Ovary (tissue), 9 donors: ENCODE results near the gene DAP. TPM values are rescaled to one million over a fixed set of nuclear protein-coding genes. Genes with fewer than 3 reads are reported as not detected.

Experiments
- DNase-seq, 5 donors: peaks; one replicate each; pipeline ENCODE4 v3.0.0-alpha.2; 2019 to 2020
- H3K27ac ChIP-seq, 2 donors: fragments of 200-600 bp; one replicate each; pipeline versions ENCODE4 v1.5.1 to v1.8.0; 2019 to 2022
- H3K27me3 ChIP-seq: fragments of 200-600 bp; one replicate; pipeline ENCODE4 v1.8.0; 2022
- H3K36me3 ChIP-seq: fragments of 200-600 bp; sonication (generic); one replicate; pipeline ENCODE4 v1.5.1; 2019
- H3K4me1 ChIP-seq: one replicate; pipeline ENCODE4 v1.8.1; 2013; ENCODE audit warnings: mild to moderate bottlenecking, moderate library complexity; ENCODE audit not compliant: insufficient read depth
- H3K4me3 ChIP-seq: fragments of 200-600 bp; sonication (generic); one replicate; pipeline ENCODE4 v1.5.1; 2017
- H3K9me3 ChIP-seq, 2 donors: fragments of 200-600 bp in 1 of 2; sonication (generic) in 1 of 2; one replicate each; pipeline versions ENCODE4 v1.5.1 to v1.8.1; 2013 to 2019; ENCODE audit warnings: mild to moderate bottlenecking in 1 of 2, moderate library complexity in 1 of 2
- EP300 ChIP-seq: sonication (generic); formaldehyde crosslinking; IDR thresholded peaks from one replicate; pipeline ENCODE4 v1.6.1; 2017; ENCODE audit warnings: antibody characterized with exemption
- POLR2A ChIP-seq: fragments of 450-650 bp; IDR thresholded peaks from one replicate; pipeline ENCODE4 v1.6.1; 2017; ENCODE audit warnings: antibody characterized with exemption, mild to moderate bottlenecking, moderate library complexity
- WGBS, 3 donors: extraction: QIAGEN DNeasy Blood & Tissue Kit in 1 of 3; methylation state at CpG; one replicate each; pipeline versions ENCODE4 v1.1.5 to v1.1.7; 2013 to 2017; 5-methylcytosine and 5-hydroxymethylcytosine counted together
- intact Hi-C, 4 donors: fragments of 100-400 bp; cut with DNase I; formaldehyde crosslinking; loops; one replicate each; pipeline versions ENCODE4 v1.11.0 to v1.15.1; 2022 to 2023
- polyA plus RNA-seq, 2 donors: library from polyadenylated mRNA; stranded (reverse); fragments of 200-250 nt in 1 of 2; fragments of 350-450 nt in 1 of 2; fragmentation: Illumina TruSeq in 1 of 2; extraction: RNeasy Lipid Tissue Mini Kit (QIAGEN cat#74804) in 1 of 2; gene quantifications; one replicate each; pipeline ENCODE4 v1.2.3, GENCODE V29; 2013 to 2014
- total RNA-seq, 7 donors: library from RNA; depleted of rRNA in 2 of 7; stranded (reverse); fragments of >200 nt in 2 of 7; fragmentation: NEBNext Ultra II Directional in 3 of 7; extraction: Animal tissue kit (Norgen Biotek cat#: 25700) in 3 of 7; gene quantifications; one replicate each; pipeline versions ENCODE4 v1.1.0 to v1.2.4, GENCODE V29; 2016 to 2023
- TF ChIP-seq, protein P1 (sequence below), 3 donors: fragments of 450-650 bp in 2 of 3; fragments of 200-600 bp in 1 of 3; IDR thresholded peaks; one replicate each; pipeline versions ENCODE4 v1.5.1 to v1.8.0; 2016 to 2022; ENCODE audit warnings: antibody characterized with exemption in 3 of 3, mild to moderate bottlenecking in 1 of 3
- donor health status: DM: no; HTN: no; CAD: no; lungs with moderate emphysema.
- donor health status: DM: no; HTN: no; CAD: no.
- donor health status: Bipolar disorder and iron deficiency.
- donor health status: DM: yes; HTN: yes; CAD: no.
- donor health status: DM: no; HTN: no; CAD: no.
- donor health status: DM: yes; HTN: yes; CAD: no.

Gene DAP
- total and polyA plus RNA-seq, 9 donors, result 32.0 to 159 (median 88.5) TPM

- Histone ChIP-seq H3K9me3 (no peaks in the 10 kb centered on the region), H3K36me3 (no peaks in the 10 kb centered on the region), H3K4me1 (no peaks in the 10 kb centered on the region), H3K27ac (no peak overlapping the region), H3K27me3 (no peaks in the 10 kb centered on the region), H3K4me3 (no peak overlapping the region)
- TF ChIP-seq, protein P1, sequence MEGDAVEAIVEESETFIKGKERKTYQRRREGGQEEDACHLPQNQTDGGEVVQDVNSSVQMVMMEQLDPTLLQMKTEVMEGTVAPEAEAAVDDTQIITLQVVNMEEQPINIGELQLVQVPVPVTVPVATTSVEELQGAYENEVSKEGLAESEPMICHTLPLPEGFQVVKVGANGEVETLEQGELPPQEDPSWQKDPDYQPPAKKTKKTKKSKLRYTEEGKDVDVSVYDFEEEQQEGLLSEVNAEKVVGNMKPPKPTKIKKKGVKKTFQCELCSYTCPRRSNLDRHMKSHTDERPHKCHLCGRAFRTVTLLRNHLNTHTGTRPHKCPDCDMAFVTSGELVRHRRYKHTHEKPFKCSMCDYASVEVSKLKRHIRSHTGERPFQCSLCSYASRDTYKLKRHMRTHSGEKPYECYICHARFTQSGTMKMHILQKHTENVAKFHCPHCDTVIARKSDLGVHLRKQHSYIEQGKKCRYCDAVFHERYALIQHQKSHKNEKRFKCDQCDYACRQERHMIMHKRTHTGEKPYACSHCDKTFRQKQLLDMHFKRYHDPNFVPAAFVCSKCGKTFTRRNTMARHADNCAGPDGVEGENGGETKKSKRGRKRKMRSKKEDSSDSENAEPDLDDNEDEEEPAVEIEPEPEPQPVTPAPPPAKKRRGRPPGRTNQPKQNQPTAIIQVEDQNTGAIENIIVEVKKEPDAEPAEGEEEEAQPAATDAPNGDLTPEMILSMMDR (IDR thresholded peaks at IDR 0.05), result no peak
- TF ChIP-seq EP300 (no peak), POLR2A (no peak)
- no peak for DNase-seq
- WGBS, 3 donors, result 51 to 56% (median 55%) methylated on average over 14 of the region's 14 CpGs
- intact Hi-C loops, result no loop called here
Measured at GRCh38 chr5:10671041-10672008, 89.7 kb downstream of the DAP start.

DNA sequence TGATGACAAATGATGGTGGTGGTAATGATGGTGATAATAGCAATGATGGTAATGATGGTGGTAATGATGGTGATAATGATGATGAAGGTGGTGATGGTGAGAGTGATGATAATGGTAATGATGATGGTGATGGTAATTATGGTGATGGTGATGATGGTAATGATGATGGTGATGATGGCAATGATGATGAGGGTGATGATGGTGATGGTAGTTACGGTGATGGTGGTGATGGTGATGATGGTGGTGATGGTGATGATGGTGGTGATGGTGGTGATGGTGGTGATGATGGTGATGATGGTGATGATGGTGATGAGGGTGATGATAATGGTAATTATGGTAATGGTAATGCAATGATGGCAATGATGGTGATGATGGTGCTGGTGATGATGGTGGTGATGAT, 91.1 kb downstream of the DAP start:
- TF ChIP-seq, protein P1 (IDR thresholded peaks at IDR 0.05), result no peak
- no peak for TF ChIP-seq POLR2A
- no peak for TF ChIP-seq EP300
- Histone ChIP-seq H3K4me3 (no peak overlapping the region), H3K27me3 (no peaks in the 10 kb centered on the region), H3K9me3 (no peaks in the 10 kb centered on the region), H3K4me1 (no peaks in the 10 kb centered on the region), H3K27ac (no peak overlapping the region), H3K36me3 (no peaks in the 10 kb centered on the region)
- intact Hi-C loops, result no loop called here
- DNase-seq, result no peak
- 92 to 95% (median 94%) methylated on average over 1 of the region's 1 CpG for WGBS, 3 donors

DNA sequence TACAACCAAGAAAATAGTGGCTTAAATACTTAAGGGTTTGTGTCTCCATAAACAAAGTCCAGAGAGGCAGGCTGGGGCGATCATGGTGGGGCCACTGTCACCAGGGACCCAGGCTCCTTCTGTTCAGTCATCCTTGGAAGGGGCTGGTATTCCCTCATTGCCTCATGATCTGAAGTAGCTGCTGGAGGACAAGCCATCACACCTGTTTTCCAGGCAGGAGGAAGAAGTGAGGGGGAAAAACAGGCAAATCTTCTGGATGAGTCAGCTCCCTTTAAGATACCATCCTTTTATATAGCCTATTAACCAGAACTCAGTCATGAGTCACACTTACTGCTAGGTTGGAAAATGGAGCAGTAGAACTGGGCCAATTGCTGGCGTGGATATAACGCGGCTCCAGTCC, 92.3 kb downstream of the DAP start:
- no peak for DNase-seq
- intact Hi-C loops, result no loop called here
- H3K4me1 ChIP-seq, result no peaks in the 10 kb centered on the region
- no peaks in the 10 kb centered on the region for H3K36me3 ChIP-seq
- no peak overlapping the region for H3K4me3 ChIP-seq
- H3K27ac ChIP-seq, result no peak overlapping the region
- 86 to 89% (median 87%) methylated on average over 4 of the region's 4 CpGs for WGBS, 3 donors
- H3K27me3 ChIP-seq, result no peaks in the 10 kb centered on the region
- H3K9me3 ChIP-seq, result no peaks in the 10 kb centered on the region
- TF ChIP-seq, protein P1 (IDR thresholded peaks at IDR 0.05), result no peak
- TF ChIP-seq POLR2A (no peak), EP300 (no peak)

GRCh38 chr5:10667431-10668057, 93.5 kb downstream of the DAP start:
- no peaks in the 10 kb centered on the region for H3K9me3 ChIP-seq
- no peaks in the 10 kb centered on the region for H3K4me1 ChIP-seq
- H3K4me3 ChIP-seq, result no peak overlapping the region
- DNase-seq, result no peak
- H3K27ac ChIP-seq, result no peak overlapping the region
- TF ChIP-seq POLR2A, result no peak
- TF ChIP-seq EP300, result no peak
- TF ChIP-seq, protein P1 (IDR thresholded peaks at IDR 0.05), result no peak
- WGBS, 3 donors, result 83 to 86% (median 85%) methylated on average over 6 of the region's 6 CpGs
- no peaks in the 10 kb centered on the region for H3K36me3 ChIP-seq
- H3K27me3 ChIP-seq, result no peaks in the 10 kb centered on the region
- intact Hi-C loops, result no loop called here
